ENCODE data around the gene SGTB. TPM values are rescaled to one million over a fixed set of nuclear protein-coding genes. Genes with fewer than 3 reads are reported as not detected.
"Not testable (repeated sequence)": the region's sequence is repeated elsewhere in the genome, so short reads cannot be mapped to it uniquely, and the experiment has no call there.

SGTB gene
- total and polyA plus RNA-seq, 3 experiments from 2014 or later, result 12.2 to 16.3 (median 14.9) TPM

DNA sequence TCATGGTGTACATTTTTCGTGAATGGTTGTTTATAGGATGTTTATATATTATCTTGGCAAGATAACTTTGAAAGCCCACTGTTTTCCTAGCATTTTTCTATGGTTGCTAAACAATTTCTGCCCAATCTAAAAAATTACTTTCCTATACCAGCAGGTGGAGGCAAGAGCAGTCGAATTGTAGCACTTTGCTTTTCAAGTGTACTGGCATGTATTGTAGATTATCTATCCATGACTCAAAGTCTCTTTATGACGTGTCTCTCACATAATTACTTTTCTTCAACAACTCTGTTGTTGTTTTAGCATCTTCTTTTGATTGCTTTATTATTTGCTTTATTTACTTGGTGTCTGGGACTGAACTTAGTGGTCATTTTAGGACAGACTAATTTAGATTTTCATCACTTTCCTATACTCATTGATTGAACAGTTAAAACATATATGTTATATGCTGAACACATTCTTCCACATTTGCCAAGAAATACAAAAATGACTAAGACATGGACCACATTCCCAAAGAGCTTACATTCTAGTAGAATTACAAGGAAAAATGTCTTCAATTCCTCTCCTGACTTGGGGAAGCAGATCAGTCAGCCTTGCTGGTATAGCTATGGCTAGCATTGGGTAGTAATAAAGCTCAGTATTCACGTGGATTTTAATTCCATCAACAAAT is 20.8 kb upstream of the SGTB start:
- no peak overlapping the region for H3K4me3 ChIP-seq (ENCODE audit: low read length)
- Mint-ChIP-seq H3K4me3 (no peak overlapping the region), H3K27ac (no peak overlapping the region), H3K9me3 (no peaks in the 10 kb centered on the region), H3K4me1 (peaks cover 0 to 3% (median 0%) of the 10 kb centered on the region in 3 donors), H3K27me3 (no peaks in the 10 kb centered on the region), H3K36me3 (peaks cover 0 to 4% (median 4%) of the 10 kb centered on the region in 3 donors)
- CTCF ChIA-PET, result interaction anchor here (0.6 to 2.8 kb wide), 2 partner anchors 10 to 21 kb away, joined by 3 to 7 read pairs; partner anchors contain the start of genes NLN and SGTB
- no peaks in the 10 kb centered on the region for H3K9me3 ChIP-seq (ENCODE audit: low read length)
- H3K4me1 ChIP-seq (ENCODE audit: insufficient read depth, low read length), result no peaks in the 10 kb centered on the region
- POLR2A ChIA-PET, result no interaction called here
- no peak overlapping the region for H3K27ac ChIP-seq (ENCODE audit: low read depth, low read length)
- H3K27me3 ChIP-seq (ENCODE audit: insufficient read depth, low read length, poor library complexity, severe bottlenecking), result no peaks in the 10 kb centered on the region
- no peaks in the 10 kb centered on the region for H3K36me3 ChIP-seq (ENCODE audit: insufficient read depth, low read length)
- DNase-seq, result no peak

GRCh38 chr5:65739162-65739561 is 17.3 kb upstream of the SGTB start:
- H3K36me3 Mint-ChIP-seq, result no peaks in the 10 kb centered on the region
- H3K4me1 ChIP-seq (ENCODE audit: insufficient read depth, low read length), result no peaks in the 10 kb centered on the region
- DNase-seq, result no peak
- ChIA-PET POLR2A (no interaction called here), CTCF (no interaction called here)
- H3K4me3 Mint-ChIP-seq, result no peak overlapping the region
- no peaks in the 10 kb centered on the region for H3K27me3 Mint-ChIP-seq
- H3K27ac ChIP-seq (ENCODE audit: low read depth, low read length), result no peak overlapping the region
- no peaks in the 10 kb centered on the region for H3K9me3 ChIP-seq (ENCODE audit: low read length)
- no peak overlapping the region for H3K27ac Mint-ChIP-seq
- no peaks in the 10 kb centered on the region for H3K9me3 Mint-ChIP-seq
- no peak overlapping the region for H3K4me3 ChIP-seq (ENCODE audit: low read length)
- H3K4me1 Mint-ChIP-seq, result peaks cover 0 to 6% (median 3%) of the 10 kb centered on the region in 3 donors
- H3K27me3 ChIP-seq (ENCODE audit: insufficient read depth, low read length, poor library complexity, severe bottlenecking), result no peaks in the 10 kb centered on the region
- no peaks in the 10 kb centered on the region for H3K36me3 ChIP-seq (ENCODE audit: insufficient read depth, low read length)

DNA sequence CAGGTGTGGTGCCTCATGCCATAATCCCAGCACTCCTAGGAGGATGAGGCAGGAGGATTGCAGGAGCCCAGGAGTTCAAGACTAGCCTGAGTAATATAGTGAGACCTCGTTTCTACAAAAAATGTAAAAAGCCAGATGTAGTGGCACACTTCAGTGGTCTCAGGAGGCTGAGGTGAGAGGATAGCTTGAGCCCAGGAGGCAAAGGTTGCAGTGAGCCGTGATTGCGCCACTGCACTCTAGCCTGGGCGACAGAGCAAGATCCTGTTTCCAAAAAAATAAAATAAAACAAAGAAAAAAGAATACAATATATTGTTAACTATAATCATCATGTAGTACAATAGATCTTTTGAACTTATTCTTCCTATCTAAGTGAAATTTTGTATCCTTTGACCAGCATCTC is 16.4 kb upstream of the SGTB start:
- H3K27me3 ChIP-seq (ENCODE audit: insufficient read depth, low read length, poor library complexity, severe bottlenecking), result no peaks in the 10 kb centered on the region
- H3K4me1 Mint-ChIP-seq, result peaks cover 0 to 6% (median 3%) of the 10 kb centered on the region in 3 donors

GRCh38 chr5:65737842-65738241 is 15.9 kb upstream of the SGTB start:
- no peaks in the 10 kb centered on the region for H3K27me3 Mint-ChIP-seq
- no peaks in the 10 kb centered on the region for H3K9me3 ChIP-seq (ENCODE audit: low read length)
- peaks cover 0 to 6% (median 3%) of the 10 kb centered on the region in 3 donors for H3K4me1 Mint-ChIP-seq
- no peaks in the 10 kb centered on the region for H3K36me3 ChIP-seq (ENCODE audit: insufficient read depth, low read length)
- no peaks in the 10 kb centered on the region for H3K9me3 Mint-ChIP-seq
- no peak overlapping the region for H3K27ac Mint-ChIP-seq
- H3K4me3 Mint-ChIP-seq, result no peak overlapping the region
- no peaks in the 10 kb centered on the region for H3K4me1 ChIP-seq (ENCODE audit: insufficient read depth, low read length)
- H3K4me3 ChIP-seq (ENCODE audit: low read length), result no peak overlapping the region
- DNase-seq, result no peak
- POLR2A ChIA-PET, result no interaction called here
- H3K36me3 Mint-ChIP-seq, result no peaks in the 10 kb centered on the region
- no peaks in the 10 kb centered on the region for H3K27me3 ChIP-seq (ENCODE audit: insufficient read depth, low read length, poor library complexity, severe bottlenecking)
- CTCF ChIA-PET, result no interaction called here
- H3K27ac ChIP-seq (ENCODE audit: low read depth, low read length), result no peak overlapping the region

More for the DNA sequence above, 16.4 kb upstream of the SGTB start:
- Histone ChIP-seq H3K4me1 (ENCODE audit: insufficient read depth, low read length) (no peaks in the 10 kb centered on the region), H3K36me3 (ENCODE audit: insufficient read depth, low read length) (no peaks in the 10 kb centered on the region), H3K4me3 (ENCODE audit: low read length) (no peak overlapping the region), H3K9me3 (ENCODE audit: low read length) (no peaks in the 10 kb centered on the region), H3K27ac (ENCODE audit: low read depth, low read length) (no peak overlapping the region)
- Mint-ChIP-seq H3K9me3 (no peaks in the 10 kb centered on the region), H3K27me3 (no peaks in the 10 kb centered on the region), H3K36me3 (no peaks in the 10 kb centered on the region), H3K27ac (peak overlapping the region in 1 of 8 donors; percentile 72), H3K4me3 (no peak overlapping the region)
- POLR2A ChIA-PET, result no interaction called here
- DNase-seq, result no peak
- CTCF ChIA-PET, result no interaction called here

- H3K9me3 Mint-ChIP-seq, result no peaks in the 10 kb centered on the region
- H3K4me1 Mint-ChIP-seq, result peaks cover 0 to 4% (median 3%) of the 10 kb centered on the region in 3 donors
- H3K27ac Mint-ChIP-seq, result no peak overlapping the region
- Histone ChIP-seq H3K9me3 (ENCODE audit: low read length) (no peaks in the 10 kb centered on the region), H3K27ac (ENCODE audit: low read depth, low read length) (no peak overlapping the region), H3K27me3 (ENCODE audit: insufficient read depth, low read length, poor library complexity, severe bottlenecking) (no peaks in the 10 kb centered on the region), H3K4me1 (ENCODE audit: insufficient read depth, low read length) (no peaks in the 10 kb centered on the region), H3K36me3 (ENCODE audit: insufficient read depth, low read length) (no peaks in the 10 kb centered on the region), H3K4me3 (ENCODE audit: low read length) (no peak overlapping the region)
- ChIA-PET POLR2A (interaction anchor here (0.6 kb wide), 1 partner anchor 11 kb away, joined by 7 read pairs; no protein-coding TSS in a partner anchor), CTCF (no interaction called here)
- no peaks in the 10 kb centered on the region for H3K27me3 Mint-ChIP-seq
- no peak for DNase-seq
- H3K36me3 Mint-ChIP-seq, result no peaks in the 10 kb centered on the region
- no peak overlapping the region for H3K4me3 Mint-ChIP-seq
Observed at GRCh38 chr5:65736011-65736410, 14.1 kb upstream of the SGTB start.

DNA sequence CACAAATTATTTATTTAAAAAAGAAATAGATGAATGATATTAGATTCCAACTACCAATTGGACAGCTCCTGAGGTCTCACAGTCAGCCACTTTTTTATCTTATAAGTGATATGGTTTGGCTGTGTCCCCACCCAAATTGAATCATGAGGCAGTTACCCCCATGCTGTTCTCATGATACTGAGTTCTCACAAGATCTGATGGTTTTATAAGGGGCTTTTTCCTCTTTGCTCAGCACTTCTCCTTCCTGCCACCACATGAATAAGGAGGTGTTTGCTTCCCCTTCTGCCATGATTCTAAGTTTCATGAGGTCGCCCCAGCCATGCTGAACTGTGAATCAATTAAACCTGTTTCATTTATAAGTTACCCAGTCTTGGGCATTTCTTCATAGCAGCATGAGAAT is 13.0 kb upstream of the SGTB start:
- CTCF ChIA-PET, result no interaction called here
- no peaks in the 10 kb centered on the region for H3K9me3 Mint-ChIP-seq
- Histone ChIP-seq H3K27ac (ENCODE audit: low read depth, low read length) (no peak overlapping the region), H3K36me3 (ENCODE audit: insufficient read depth, low read length) (no peaks in the 10 kb centered on the region), H3K4me3 (ENCODE audit: low read length) (no peak overlapping the region), H3K27me3 (ENCODE audit: insufficient read depth, low read length, poor library complexity, severe bottlenecking) (no peaks in the 10 kb centered on the region), H3K9me3 (ENCODE audit: low read length) (no peaks in the 10 kb centered on the region), H3K4me1 (ENCODE audit: insufficient read depth, low read length) (no peaks in the 10 kb centered on the region)
- no peak overlapping the region for H3K27ac Mint-ChIP-seq
- no peaks in the 10 kb centered on the region for H3K27me3 Mint-ChIP-seq
- H3K4me3 Mint-ChIP-seq, result no peak overlapping the region
- H3K4me1 Mint-ChIP-seq, result peaks cover 0 to 4% (median 3%) of the 10 kb centered on the region in 3 donors
- H3K36me3 Mint-ChIP-seq, result no peaks in the 10 kb centered on the region
- POLR2A ChIA-PET, result no interaction called here
- no peak for DNase-seq

GRCh38 chr5:65734196-65734775 is 12.4 kb upstream of the SGTB start:
- CTCF ChIA-PET; POLR2A ChIA-PET; H3K27ac Mint-ChIP-seq; H3K4me1 Mint-ChIP-seq; H3K4me3 ChIP-seq (ENCODE audit: low read length); H3K9me3 Mint-ChIP-seq; DNase-seq; H3K27ac ChIP-seq (ENCODE audit: low read depth, low read length); H3K27me3 ChIP-seq (ENCODE audit: insufficient read depth, low read length, poor library complexity, severe bottlenecking); H3K36me3 Mint-ChIP-seq; H3K36me3 ChIP-seq (ENCODE audit: insufficient read depth, low read length); H3K27me3 Mint-ChIP-seq; H3K4me3 Mint-ChIP-seq; H3K4me1 ChIP-seq (ENCODE audit: insufficient read depth, low read length); H3K9me3 ChIP-seq (ENCODE audit: low read length): not testable (repeated sequence)

DNA sequence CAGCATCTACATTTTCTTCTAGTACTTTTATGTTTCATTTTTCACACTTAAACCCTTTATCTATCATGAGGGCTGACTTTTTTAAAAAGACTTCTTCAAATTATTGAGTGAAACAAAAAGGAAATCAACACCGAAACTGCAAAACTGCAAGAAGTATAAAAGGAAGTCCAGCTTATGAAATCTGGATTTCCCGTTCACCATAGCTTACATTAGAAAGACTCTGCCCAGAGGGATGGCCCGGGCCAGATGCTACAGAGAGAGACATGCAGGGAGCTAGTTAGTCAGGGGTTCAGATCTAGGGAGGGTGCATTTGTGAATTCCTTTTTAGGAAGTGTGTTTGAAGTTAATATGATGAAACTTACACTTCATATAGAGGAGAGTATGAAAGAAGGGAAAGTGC is 10.1 kb upstream of the SGTB start:
- H3K27me3 Mint-ChIP-seq, CTCF ChIA-PET, POLR2A ChIA-PET: not testable (repeated sequence)

More for the DNA sequence above, 10.1 kb upstream of the SGTB start:
- not testable (repeated sequence) for H3K27ac Mint-ChIP-seq; H3K27me3 ChIP-seq (ENCODE audit: insufficient read depth, low read length, poor library complexity, severe bottlenecking); H3K9me3 Mint-ChIP-seq; H3K27ac ChIP-seq (ENCODE audit: low read depth, low read length); H3K4me1 ChIP-seq (ENCODE audit: insufficient read depth, low read length); H3K4me3 ChIP-seq (ENCODE audit: low read length); H3K9me3 ChIP-seq (ENCODE audit: low read length); H3K36me3 Mint-ChIP-seq; DNase-seq; H3K36me3 ChIP-seq (ENCODE audit: insufficient read depth, low read length); H3K4me1 Mint-ChIP-seq; H3K4me3 Mint-ChIP-seq

Measured in CD8-positive, alpha-beta memory T cell (primary cell).